HCT116 (cell line): ENCODE measurements around the gene CCDC9B. TPM values are rescaled to one million over a fixed set of nuclear protein-coding genes. Genes with fewer than 3 reads are reported as not detected.

Experiments used
- ATAC-seq: fragments of 200-7000 bp; cut with Tn5 transposase; 2 replicates; pipeline ENCODE4 v1.9.1; 2020; ENCODE audit warnings: mild to moderate bottlenecking, moderate library complexity
- BruUV-seq: library from RNA; stranded (reverse); fragments of 400-500 nt; replicated peaks from 2 replicates; lab custom pipeline; 2021; lab: Mats Ljungman, UMichigan
- CTCF ChIA-PET: fragments of 300-600 bp; sonication (Branson Sonifier 250); formaldehyde crosslinking; loops from one replicate; lab custom pipeline; 2021; ENCODE audit warnings: antibody characterized with exemption; lab: Charles Lee
- POLR2A ChIA-PET: fragments of 300-600, 350-600 bp; sonication (Branson Sonifier 250); formaldehyde crosslinking; loops from one replicate; lab custom pipeline; 2021; ENCODE audit warnings: antibody characterized with exemption; lab: Charles Lee
- RAD21 ChIA-PET, 2 experiments: fragments of 300-600 bp; sonication (Branson Sonifier 250); formaldehyde crosslinking; loops; one replicate each; lab custom pipeline; 2023; ENCODE audit warnings: low total read pairs in 2 of 2; ENCODE audit not compliant: uncharacterized antibody in 2 of 2, unreplicated experiment in 2 of 2, low non-redundant PET in 1 of 2; lab: Charles Lee
- DNase-seq: peaks from one replicate; pipeline ENCODE4 v3.0.0-alpha.2; 2010; ENCODE audit warnings: low read depth, low spot score
- H2AFZ ChIP-seq: fragments of 200-600 bp; shearing (Covaris generic), sonication (generic); 2 replicates; pipeline ENCODE4 v1.6.1; 2017; ENCODE audit warnings: low read depth, mixed run types, mixed read lengths, antibody characterized with exemption, low read length; ENCODE audit not compliant: poor library complexity, severe bottlenecking
- H3K27ac ChIP-seq: 2 replicates; pipeline ENCODE4 v1.5.1; 2012; ENCODE audit warnings: low read depth, low read length
- H3K27me3 ChIP-seq: fragments of 200-600 bp; sonication (generic); 2 replicates; pipeline ENCODE4 v1.6.1; 2016; ENCODE audit warnings: mixed run types, low read length, mixed read lengths; ENCODE audit not compliant: insufficient read depth
- H3K36me3 ChIP-seq, 2 experiments: fragments of 200-500 bp in 1 of 2; fragments of 200-600 bp in 1 of 2; sonication (Bioruptor generic) in 1 of 2; sonication (generic) in 1 of 2; 2 replicates each; pipeline versions ENCODE4 v1.5.1 to v1.6.1; 2014 to 2016; ENCODE audit warnings: low read length in 2 of 2, inconsistent platforms in 1 of 2, mixed read lengths in 1 of 2, mixed run types in 1 of 2; ENCODE audit not compliant: insufficient read depth in 2 of 2, control insufficient read depth in 1 of 2
- H3K4me1 ChIP-seq, 2 experiments: fragments of 200-600 bp in 1 of 2; sonication (generic) in 1 of 2; 2 replicates each; pipeline versions ENCODE4 v1.5.1 to v1.6.1; 2012 to 2017; ENCODE audit warnings: low read length in 2 of 2, inconsistent platforms in 1 of 2, mild to moderate bottlenecking in 1 of 2, mixed read lengths in 1 of 2, mixed run types in 1 of 2, moderate library complexity in 1 of 2; ENCODE audit not compliant: insufficient read depth in 2 of 2, control insufficient read depth in 1 of 2
- H3K4me2 ChIP-seq: fragments of 200-600 bp; sonication (generic); 2 replicates; pipeline ENCODE4 v1.6.1; 2017; ENCODE audit warnings: mixed run types, low read length, mixed read lengths
- H3K4me3 ChIP-seq, 2 experiments: fragments of 200-600 bp in 1 of 2; sonication (generic) in 1 of 2; replicated peaks in 1 of 2; 2 replicates each; pipeline ENCODE4 v1.5.1; 2011 to 2016; ENCODE audit warnings: low read length in 2 of 2, control low read depth in 1 of 2, low read depth in 1 of 2, mild to moderate bottlenecking in 1 of 2, mixed read lengths in 1 of 2, mixed run types in 1 of 2
- H3K79me2 ChIP-seq: fragments of 200-600 bp; sonication (generic); 2 replicates; pipeline ENCODE4 v1.6.1; 2017; ENCODE audit warnings: mild to moderate bottlenecking, mixed run types, low read length, moderate library complexity, mixed read lengths; ENCODE audit not compliant: insufficient read depth
- H3K9ac ChIP-seq: fragments of 200-600 bp; sonication (generic); 2 replicates; pipeline ENCODE4 v1.6.1; 2016; ENCODE audit warnings: low read length, mixed read lengths
- H3K9me2 ChIP-seq: fragments of 200-600 bp; sonication (generic), shearing (Covaris generic); 2 replicates; pipeline ENCODE4 v1.6.1; 2017; ENCODE audit warnings: mixed run types, mild to moderate bottlenecking, moderate library complexity; ENCODE audit not compliant: insufficient read depth
- H3K9me3 ChIP-seq, 2 experiments: fragments of 200-500 bp in 1 of 2; fragments of 200-600 bp in 1 of 2; sonication (Bioruptor generic) in 1 of 2; sonication (generic) in 1 of 2; 2 replicates each; pipeline ENCODE4 v1.6.1; 2014 to 2017; ENCODE audit warnings: low read length in 2 of 2, mixed read lengths in 2 of 2, inconsistent platforms in 1 of 2, low read depth in 1 of 2, mild to moderate bottlenecking in 1 of 2, mixed run types in 1 of 2, moderate library complexity in 1 of 2; ENCODE audit not compliant: control insufficient read depth in 1 of 2, insufficient read depth in 1 of 2
- H4K20me1 ChIP-seq: fragments of 200-600 bp; sonication (generic), shearing (Covaris generic); 2 replicates; pipeline ENCODE4 v1.6.1; 2017; ENCODE audit warnings: mixed run types, mild to moderate bottlenecking, moderate library complexity; ENCODE audit not compliant: insufficient read depth
- CBX3 ChIP-seq: IDR thresholded peaks from 2 replicates; pipeline ENCODE4 v1.6.1; 2012; ENCODE audit warnings: low read depth
- CTCF ChIP-seq, 3 experiments: fragments of 200-600 bp in 1 of 3; sonication (generic) in 1 of 3; IDR thresholded peaks in 2 of 3; conservative IDR thresholded peaks in 1 of 3; 2 replicates each; pipeline ENCODE4 v1.5.1; 2012 to 2017; ENCODE audit warnings: low read depth in 2 of 3, low read length in 2 of 3, antibody characterized with exemption in 1 of 3, borderline replicate concordance in 1 of 3, control low read depth in 1 of 3, mild to moderate bottlenecking in 1 of 3, mixed read lengths in 1 of 3, mixed run types in 1 of 3, moderate library complexity in 1 of 3; ENCODE audit not compliant: insufficient read depth in 1 of 3
- EZH2phosphoT487 ChIP-seq: fragments of 200-600 bp; IDR thresholded peaks from 2 replicates; pipeline ENCODE4 v1.6.1; 2018; ENCODE audit warnings: antibody characterized with exemption, borderline replicate concordance
- MAX ChIP-seq: IDR thresholded peaks from 2 replicates; pipeline ENCODE4 v1.6.1; 2012
- POLR2AphosphoS5 ChIP-seq: IDR thresholded peaks from 2 replicates; pipeline ENCODE4 v1.6.1; 2011; ENCODE audit warnings: mild to moderate bottlenecking, low read depth, low read length, moderate library complexity
- SIN3A ChIP-seq: IDR thresholded peaks from 2 replicates; pipeline ENCODE4 v1.6.1; 2012; ENCODE audit warnings: low read depth
- SP1 ChIP-seq: IDR thresholded peaks from 2 replicates; pipeline ENCODE4 v1.6.1; 2012; ENCODE audit warnings: low read depth
- SRF ChIP-seq: IDR thresholded peaks from 2 replicates; pipeline ENCODE4 v1.6.1; 2012; ENCODE audit warnings: low read depth
- TCF7L2 ChIP-seq: IDR thresholded peaks from 2 replicates; pipeline ENCODE4 v1.7.0; 2011; ENCODE audit warnings: borderline replicate concordance, inconsistent platforms; ENCODE audit not compliant: insufficient read depth, insufficient read length; ENCODE audit errors: extremely low read depth
- ZBTB33 ChIP-seq: IDR thresholded peaks from 2 replicates; pipeline ENCODE4 v1.6.1; 2011; ENCODE audit warnings: mild to moderate bottlenecking, low read length, moderate library complexity; ENCODE audit not compliant: insufficient replicate concordance; ENCODE audit errors: extremely low read depth
- ZFX ChIP-seq: fragments of 450-650 bp; IDR thresholded peaks from 2 replicates; pipeline ENCODE4 v1.6.1; 2017
- ZNF274 ChIP-seq: fragments of 200-500 bp; sonication (Bioruptor generic); IDR thresholded peaks from 2 replicates; pipeline ENCODE4 v1.6.1; 2014; ENCODE audit warnings: mild to moderate bottlenecking, low read depth, low read length, inconsistent platforms
- intact Hi-C: fragments of 100-400 bp; cut with micrococcal nuclease; formaldehyde crosslinking; loops from 2 replicates; pipeline ENCODE4 v1.10.0; 2022
- total RNA-seq: library from RNA; stranded (reverse); gene quantifications from one replicate; pipeline ENCODE4 v1.2.1, GENCODE V29; 2021; ENCODE audit not compliant: unreplicated experiment
- TF ChIP-seq, protein P1 (sequence below): IDR thresholded peaks from 2 replicates; pipeline ENCODE4 v1.6.1; 2012; ENCODE audit warnings: low read depth
- TF ChIP-seq, protein P2 (sequence below): IDR thresholded peaks from 2 replicates; pipeline ENCODE4 v1.6.1; 2012

The CCDC9B gene
- total RNA-seq, 1 experiment from 2014 or later: 15.6 TPM

DNA sequence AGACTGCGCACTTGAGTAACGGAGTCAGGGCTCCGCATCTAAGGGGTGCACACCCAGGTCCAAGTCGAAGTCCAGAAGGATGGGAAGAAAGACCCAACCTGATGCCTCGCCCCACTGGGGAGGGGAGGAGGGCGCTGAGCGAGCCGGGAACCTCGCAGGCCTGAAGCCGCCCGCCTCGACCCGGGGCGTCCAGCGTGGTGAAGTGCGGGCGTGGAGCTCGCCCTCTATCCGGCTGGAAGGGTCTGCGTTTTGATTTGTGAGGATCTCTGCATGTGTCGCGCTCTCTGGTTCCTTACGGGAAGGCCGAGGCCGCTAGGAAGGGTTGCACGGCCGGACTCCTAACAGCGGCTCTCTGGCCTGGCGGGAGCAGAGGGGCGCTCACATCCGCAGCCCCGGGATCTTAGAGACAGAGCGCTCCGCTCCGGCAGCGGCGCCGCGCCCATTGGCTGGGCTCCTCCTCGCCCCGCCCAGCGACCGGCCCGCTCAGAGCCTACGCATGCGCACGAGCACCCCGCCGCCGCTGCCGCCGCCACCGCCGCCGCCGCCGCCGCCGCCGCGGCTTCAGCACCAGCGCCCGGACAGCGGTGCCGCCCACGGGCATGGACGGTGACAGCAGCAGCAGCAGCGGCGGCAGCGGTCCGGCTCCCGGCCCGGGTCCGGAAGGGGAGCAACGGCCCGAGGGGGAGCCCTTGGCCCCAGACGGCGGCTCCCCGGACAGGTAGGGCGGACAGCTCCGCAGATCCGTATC lies 17.2 kb upstream of the CCDC9B start, which contains the start of gene DISP2:
TSS of gene DISP2 (plus strand) at position 497 of the 748 bp plus-strand sequence. CDS start at position 600, 103 bp downstream.
- peak within 1 kb of the TSS; percentile 83 for H3K4me2 ChIP-seq
- ChIA-PET RAD21 (no interaction called here), CTCF (interaction anchor here (5.2 kb wide), 1 partner anchor 14 kb away, joined by 22 read pairs; no protein-coding TSS in a partner anchor), POLR2A (interaction anchor here (1.0 kb wide), 1 partner anchor 17 kb away, joined by 3 read pairs; the partner anchor contains the start of gene CCDC9B)
- H3K27me3 ChIP-seq: no peaks in the 10 kb centered on the region
- intact Hi-C loops: no loop called here
- H3K4me1 ChIP-seq: peaks cover 17 to 30% of the 10 kb centered on the region in 2 experiments
- H3K9ac ChIP-seq: no peak within 1 kb of the TSS
- no TSS peak for BruUV-seq
- H3K36me3 ChIP-seq: no peaks in the 10 kb centered on the region
- ATAC-seq (peak; percentile 88), DNase-seq (peak; percentile 51)
- H3K27ac ChIP-seq: peak within 1 kb of the TSS; percentile 8; the same call in 1 of the 2 replicates
- no peaks in the 10 kb centered on the region for H4K20me1 ChIP-seq
- H3K4me3 ChIP-seq: peak within 1 kb of the TSS; percentile 65 to 67
- TF ChIP-seq CTCF (IDR thresholded peaks at IDR 0.05 in 2 of 3, conservative IDR thresholded peaks at IDR 0.05 in 1 of 3; ENCODE audit: borderline replicate concordance in 1 of 3, insufficient read depth in 1 of 3, low read depth in 2 of 3, low read length in 2 of 3) (no peak), SP1 (no peak), EZH2phosphoT487 (no peak), POLR2AphosphoS5 (0 out of 2 replicates have a peak, but pooled peaks have one; percentile 29), CBX3 (no peak), ZFX (no peak), MAX (peak; percentile 54), ZNF274 (no peak), TCF7L2 (peak; percentile 13), SRF (no peak), ZBTB33 (no peak), SIN3A (peak; percentile 48; the same call in 1 of the 2 replicates)
- TF ChIP-seq, protein P1, sequence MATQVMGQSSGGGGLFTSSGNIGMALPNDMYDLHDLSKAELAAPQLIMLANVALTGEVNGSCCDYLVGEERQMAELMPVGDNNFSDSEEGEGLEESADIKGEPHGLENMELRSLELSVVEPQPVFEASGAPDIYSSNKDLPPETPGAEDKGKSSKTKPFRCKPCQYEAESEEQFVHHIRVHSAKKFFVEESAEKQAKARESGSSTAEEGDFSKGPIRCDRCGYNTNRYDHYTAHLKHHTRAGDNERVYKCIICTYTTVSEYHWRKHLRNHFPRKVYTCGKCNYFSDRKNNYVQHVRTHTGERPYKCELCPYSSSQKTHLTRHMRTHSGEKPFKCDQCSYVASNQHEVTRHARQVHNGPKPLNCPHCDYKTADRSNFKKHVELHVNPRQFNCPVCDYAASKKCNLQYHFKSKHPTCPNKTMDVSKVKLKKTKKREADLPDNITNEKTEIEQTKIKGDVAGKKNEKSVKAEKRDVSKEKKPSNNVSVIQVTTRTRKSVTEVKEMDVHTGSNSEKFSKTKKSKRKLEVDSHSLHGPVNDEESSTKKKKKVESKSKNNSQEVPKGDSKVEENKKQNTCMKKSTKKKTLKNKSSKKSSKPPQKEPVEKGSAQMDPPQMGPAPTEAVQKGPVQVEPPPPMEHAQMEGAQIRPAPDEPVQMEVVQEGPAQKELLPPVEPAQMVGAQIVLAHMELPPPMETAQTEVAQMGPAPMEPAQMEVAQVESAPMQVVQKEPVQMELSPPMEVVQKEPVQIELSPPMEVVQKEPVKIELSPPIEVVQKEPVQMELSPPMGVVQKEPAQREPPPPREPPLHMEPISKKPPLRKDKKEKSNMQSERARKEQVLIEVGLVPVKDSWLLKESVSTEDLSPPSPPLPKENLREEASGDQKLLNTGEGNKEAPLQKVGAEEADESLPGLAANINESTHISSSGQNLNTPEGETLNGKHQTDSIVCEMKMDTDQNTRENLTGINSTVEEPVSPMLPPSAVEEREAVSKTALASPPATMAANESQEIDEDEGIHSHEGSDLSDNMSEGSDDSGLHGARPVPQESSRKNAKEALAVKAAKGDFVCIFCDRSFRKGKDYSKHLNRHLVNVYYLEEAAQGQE: peak; percentile 68
- TF ChIP-seq, protein P2, sequence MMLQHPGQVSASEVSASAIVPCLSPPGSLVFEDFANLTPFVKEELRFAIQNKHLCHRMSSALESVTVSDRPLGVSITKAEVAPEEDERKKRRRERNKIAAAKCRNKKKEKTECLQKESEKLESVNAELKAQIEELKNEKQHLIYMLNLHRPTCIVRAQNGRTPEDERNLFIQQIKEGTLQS: no peak
- peak within 1 kb of the TSS; percentile 54 for H2AFZ ChIP-seq
- H3K9me3 ChIP-seq: no peaks in the 10 kb centered on the region
- no peaks in the 10 kb centered on the region for H3K9me2 ChIP-seq
- H3K79me2 ChIP-seq: no peaks in the 10 kb centered on the region
